Suprapubic skin (tissue), 4 donors: ENCODE results near the gene PWWP2A. TPM values are rescaled to one million over a fixed set of nuclear protein-coding genes. Genes with fewer than 3 reads are reported as not detected.

Source experiments
- DNase-seq, 2 donors: peaks; one replicate each; pipeline ENCODE4 v3.0.0-alpha.2; 2019; ENCODE audit warnings: low spot score in 2 of 2
- H3K27ac ChIP-seq: fragments of 200-600 bp; sonication (generic); one replicate; pipeline ENCODE4 v1.5.1; 2019
- H3K27me3 ChIP-seq: fragments of 200-600 bp; sonication (generic); one replicate; pipeline ENCODE4 v1.5.1; 2019
- H3K36me3 ChIP-seq: fragments of 200-600 bp; sonication (generic); one replicate; pipeline ENCODE4 v1.5.1; 2019
- H3K4me1 ChIP-seq: fragments of 200-600 bp; sonication (generic); one replicate; pipeline ENCODE4 v1.5.1; 2019
- H3K4me3 ChIP-seq: fragments of 200-600 bp; sonication (generic); one replicate; pipeline ENCODE4 v1.5.1; 2019; ENCODE audit warnings: mild to moderate bottlenecking
- H3K9me3 ChIP-seq: fragments of 200-600 bp; sonication (generic); one replicate; pipeline ENCODE4 v1.5.1; 2019
- EP300 ChIP-seq: sonication (generic); formaldehyde crosslinking; IDR thresholded peaks from one replicate; pipeline ENCODE4 v1.6.1; 2017; ENCODE audit warnings: antibody characterized with exemption
- POLR2A ChIP-seq, 2 donors: fragments of 450-650 bp; IDR thresholded peaks; one replicate each; pipeline ENCODE4 v1.6.1; 2017; ENCODE audit warnings: antibody characterized with exemption in 2 of 2, mild to moderate bottlenecking in 2 of 2, moderate library complexity in 2 of 2
- POLR2AphosphoS5 ChIP-seq, 3 donors: sonication (generic); formaldehyde crosslinking; IDR thresholded peaks; one replicate each; pipeline ENCODE4 v1.6.1; 2017; ENCODE audit warnings: antibody characterized with exemption in 3 of 3
- WGBS: methylation state at CpG from one replicate; pipeline ENCODE4 v1.1.5; 2018; 5-methylcytosine and 5-hydroxymethylcytosine counted together
- total RNA-seq, 4 donors: library from RNA; depleted of rRNA; stranded (reverse); fragments of >200 nt; gene quantifications; one replicate each; pipeline ENCODE4 v1.1.0, GENCODE V29; 2016
- TF ChIP-seq, protein P1 (sequence below), 2 donors: fragments of 200-600 bp in 1 of 2; fragments of 450-650 bp in 1 of 2; sonication (generic) in 1 of 2; IDR thresholded peaks; one replicate each; pipeline ENCODE4 v1.5.1; 2016 to 2019; ENCODE audit warnings: antibody characterized with exemption in 2 of 2, mild to moderate bottlenecking in 1 of 2, moderate library complexity in 1 of 2

PWWP2A gene
- total RNA-seq, 4 donors from 2014 or later = 24.7 to 42.3 (median 31.4) TPM

DNA sequence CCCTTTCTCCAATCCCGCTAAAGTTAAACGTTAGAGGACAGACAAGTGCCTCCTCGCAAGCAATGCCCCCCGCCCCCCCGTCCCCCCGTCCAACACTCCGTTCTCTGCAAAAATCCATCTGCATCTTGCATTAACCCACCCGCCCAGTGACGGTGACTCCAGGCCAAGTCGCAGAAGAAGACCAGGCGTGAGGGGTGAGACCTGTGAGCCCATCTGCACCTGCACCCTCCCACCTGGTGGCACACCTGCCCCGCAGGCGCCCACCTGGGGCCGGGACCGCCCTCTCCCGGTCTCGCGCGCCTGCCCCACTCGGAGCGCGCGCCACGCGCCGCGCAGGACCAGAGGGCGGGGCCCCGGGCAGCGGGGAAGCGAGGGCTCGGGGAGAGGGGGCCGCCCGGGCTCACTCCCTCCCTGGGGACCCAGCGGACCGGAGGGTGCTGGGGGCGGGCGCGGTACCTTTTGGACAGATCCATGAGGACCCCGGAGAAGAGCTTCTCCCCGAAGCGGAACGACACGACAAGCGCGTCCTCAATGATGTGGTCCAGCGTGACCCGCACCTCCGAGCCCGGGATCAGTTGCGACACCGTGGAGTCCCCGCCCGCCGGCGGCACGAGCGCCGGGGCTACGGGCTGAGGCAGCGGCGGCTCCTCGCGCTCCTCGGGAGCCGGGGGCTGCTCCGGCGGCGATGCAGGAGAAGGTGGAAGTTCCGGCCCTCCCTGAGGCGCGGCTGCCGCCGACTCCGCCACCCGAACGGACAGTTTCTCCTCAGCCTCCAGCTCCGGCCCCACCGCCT is 705 bp downstream of the PWWP2A start:
- H3K4me3 ChIP-seq = peak overlapping the region; percentile 99
- peak overlapping the region; percentile 98 for H3K27ac ChIP-seq
- no peaks in the 10 kb centered on the region for H3K27me3 ChIP-seq
- DNase-seq = peak; percentile 78 to 81
- H3K9me3 ChIP-seq = no peaks in the 10 kb centered on the region
- WGBS = 1% methylated on average over 11 of the region's 79 CpGs
- H3K36me3 ChIP-seq = peaks cover 20% of the 10 kb centered on the region
- peaks cover 18% of the 10 kb centered on the region for H3K4me1 ChIP-seq
- peak in 1 of 3 donors; percentile 23 for TF ChIP-seq POLR2AphosphoS5 (IDR thresholded peaks at IDR 0.05)
- TF ChIP-seq POLR2A (IDR thresholded peaks at IDR 0.05) = no peak
- TF ChIP-seq, protein P1, sequence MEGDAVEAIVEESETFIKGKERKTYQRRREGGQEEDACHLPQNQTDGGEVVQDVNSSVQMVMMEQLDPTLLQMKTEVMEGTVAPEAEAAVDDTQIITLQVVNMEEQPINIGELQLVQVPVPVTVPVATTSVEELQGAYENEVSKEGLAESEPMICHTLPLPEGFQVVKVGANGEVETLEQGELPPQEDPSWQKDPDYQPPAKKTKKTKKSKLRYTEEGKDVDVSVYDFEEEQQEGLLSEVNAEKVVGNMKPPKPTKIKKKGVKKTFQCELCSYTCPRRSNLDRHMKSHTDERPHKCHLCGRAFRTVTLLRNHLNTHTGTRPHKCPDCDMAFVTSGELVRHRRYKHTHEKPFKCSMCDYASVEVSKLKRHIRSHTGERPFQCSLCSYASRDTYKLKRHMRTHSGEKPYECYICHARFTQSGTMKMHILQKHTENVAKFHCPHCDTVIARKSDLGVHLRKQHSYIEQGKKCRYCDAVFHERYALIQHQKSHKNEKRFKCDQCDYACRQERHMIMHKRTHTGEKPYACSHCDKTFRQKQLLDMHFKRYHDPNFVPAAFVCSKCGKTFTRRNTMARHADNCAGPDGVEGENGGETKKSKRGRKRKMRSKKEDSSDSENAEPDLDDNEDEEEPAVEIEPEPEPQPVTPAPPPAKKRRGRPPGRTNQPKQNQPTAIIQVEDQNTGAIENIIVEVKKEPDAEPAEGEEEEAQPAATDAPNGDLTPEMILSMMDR (IDR thresholded peaks at IDR 0.05) = no peak
- TF ChIP-seq EP300 = no peak

GRCh38 chr5:160116991-160117390 is 2.3 kb downstream of the PWWP2A start:
- peaks cover 18% of the 10 kb centered on the region for H3K4me1 ChIP-seq
- H3K27me3 ChIP-seq = no peaks in the 10 kb centered on the region
- 95% methylated on average over 7 of the region's 7 CpGs for WGBS
- no peak overlapping the region for H3K4me3 ChIP-seq
- DNase-seq = no peak
- no peak for TF ChIP-seq POLR2AphosphoS5 (IDR thresholded peaks at IDR 0.05)
- TF ChIP-seq, protein P1 (IDR thresholded peaks at IDR 0.05) = no peak
- TF ChIP-seq POLR2A (IDR thresholded peaks at IDR 0.05) = no peak
- no peak for TF ChIP-seq EP300
- H3K27ac ChIP-seq = no peak overlapping the region
- no peaks in the 10 kb centered on the region for H3K9me3 ChIP-seq
- peaks cover 36% of the 10 kb centered on the region for H3K36me3 ChIP-seq

GRCh38 chr5:160108124-160108523 is 11.1 kb downstream of the PWWP2A start:
- H3K9me3 ChIP-seq = no peaks in the 10 kb centered on the region
- H3K27ac ChIP-seq = no peak overlapping the region
- H3K36me3 ChIP-seq = peaks cover 36% of the 10 kb centered on the region
- WGBS = 94% methylated on average over 2 of the region's 2 CpGs
- no peak overlapping the region for H3K4me3 ChIP-seq
- no peak for DNase-seq
- peaks cover 2% of the 10 kb centered on the region for H3K4me1 ChIP-seq
- H3K27me3 ChIP-seq = no peaks in the 10 kb centered on the region
- TF ChIP-seq POLR2AphosphoS5 (IDR thresholded peaks at IDR 0.05) (no peak), EP300 (no peak), POLR2A (IDR thresholded peaks at IDR 0.05) (no peak)
- TF ChIP-seq, protein P1 (IDR thresholded peaks at IDR 0.05) = no peak

DNA sequence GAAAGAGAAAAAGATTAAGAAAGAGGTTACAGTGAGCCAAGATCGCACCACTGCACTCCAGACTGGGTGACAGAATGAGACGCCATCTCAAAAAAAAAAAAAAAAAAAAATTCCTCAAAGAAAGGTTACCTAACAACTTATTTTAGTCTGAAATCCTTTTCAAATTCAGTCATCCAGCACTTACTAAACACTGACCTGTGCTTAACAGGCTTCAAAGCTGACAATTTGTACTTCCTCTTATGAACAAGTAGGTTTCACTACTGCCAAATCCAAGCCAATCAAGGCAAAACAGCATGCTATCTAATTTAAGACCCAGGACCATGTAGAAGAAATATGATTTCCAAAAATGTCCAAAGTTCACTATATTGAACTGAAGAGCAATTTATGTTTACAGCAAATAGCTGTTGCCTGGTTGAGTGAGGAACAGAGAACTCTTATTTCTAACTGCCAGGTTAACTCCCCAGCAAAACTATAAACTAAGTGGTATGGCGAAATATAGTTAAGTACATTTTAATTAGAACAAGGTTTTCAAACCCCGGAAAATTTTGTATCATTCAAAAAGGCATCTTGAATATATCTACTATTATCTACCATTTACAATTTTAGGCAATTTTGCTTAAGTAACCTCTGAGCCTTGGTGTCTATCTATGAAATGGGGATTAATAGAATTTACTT is 13.4 kb downstream of the PWWP2A start:
- TF ChIP-seq EP300 (no peak), POLR2A (IDR thresholded peaks at IDR 0.05) (no peak), POLR2AphosphoS5 (IDR thresholded peaks at IDR 0.05) (no peak)
- TF ChIP-seq, protein P1 (IDR thresholded peaks at IDR 0.05) = no peak
- DNase-seq = no peak
- H3K4me1 ChIP-seq = peaks cover 10% of the 10 kb centered on the region
- 68% methylated on average over 4 of the region's 4 CpGs for WGBS
- peaks cover 14% of the 10 kb centered on the region for H3K36me3 ChIP-seq
- H3K27me3 ChIP-seq = no peaks in the 10 kb centered on the region
- no peak overlapping the region for H3K27ac ChIP-seq
- H3K4me3 ChIP-seq = no peak overlapping the region
- H3K9me3 ChIP-seq = no peaks in the 10 kb centered on the region

DNA sequence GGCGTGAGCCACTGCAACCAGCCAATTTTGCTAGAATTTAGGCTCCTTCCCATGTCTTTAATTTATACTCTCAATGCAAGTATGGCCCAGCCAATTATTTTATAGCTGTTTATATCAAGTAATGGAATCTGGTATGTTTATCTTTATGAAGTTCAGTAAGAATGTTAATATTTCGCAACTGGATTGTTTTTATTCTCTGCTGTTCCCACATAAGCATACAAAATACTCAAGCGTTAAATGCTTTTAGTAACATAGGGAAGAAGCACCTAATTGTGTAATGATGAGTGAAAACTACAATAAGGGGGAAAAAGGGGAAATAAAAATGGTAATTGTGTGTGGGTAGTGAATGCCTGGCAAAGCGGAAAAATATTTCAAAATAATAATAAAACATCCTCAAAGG is 21.3 kb downstream of the PWWP2A start:
- H3K27me3 ChIP-seq = no peaks in the 10 kb centered on the region
- TF ChIP-seq POLR2A (IDR thresholded peaks at IDR 0.05) = no peak
- no peak for DNase-seq
- no peaks in the 10 kb centered on the region for H3K9me3 ChIP-seq
- no peak overlapping the region for H3K27ac ChIP-seq
- H3K4me3 ChIP-seq = no peak overlapping the region
- peaks cover 18% of the 10 kb centered on the region for H3K36me3 ChIP-seq
- 87% methylated on average over 4 of the region's 4 CpGs for WGBS
- peaks cover 7% of the 10 kb centered on the region for H3K4me1 ChIP-seq
